OCI-M2 (cell line): ENCODE results near the gene KRT37.

Experiments
- DNase-seq: peaks from one replicate; lab custom pipeline; 2025; ENCODE audit not compliant: unreplicated experiment; lab: John Stamatoyannopoulos, UW

Gene KRT37

GRCh38 chr17:41377546-41377945 is 46.8 kb downstream of the KRT37 start:
- no peak for DNase-seq
